HUES6 (cell line): Measurements from ENCODE around the gene PALB2.

ENCODE experiments used
- H3K27ac ChIP-seq: 2 replicates; pipeline ENCODE4 v1.7.0; 2013; ENCODE audit warnings: low read depth, mild to moderate bottlenecking, low read length, inconsistent platforms
- H3K27me3 ChIP-seq: 2 replicates; pipeline ENCODE4 v1.6.1; 2013; ENCODE audit warnings: low read length; ENCODE audit not compliant: control insufficient read depth, insufficient read depth
- H3K36me3 ChIP-seq: 2 replicates; pipeline ENCODE4 v1.6.1; 2013; ENCODE audit warnings: low read length; ENCODE audit not compliant: control insufficient read depth, insufficient read depth
- H3K4me1 ChIP-seq: 2 replicates; pipeline ENCODE4 v1.6.1; 2013; ENCODE audit warnings: low read length; ENCODE audit not compliant: control insufficient read depth, insufficient read depth
- H3K4me3 ChIP-seq: 2 replicates; pipeline ENCODE4 v1.5.1; 2013; ENCODE audit warnings: low read depth, low read length
- H3K9ac ChIP-seq: one replicate; pipeline ENCODE4 v1.6.1; 2013; ENCODE audit warnings: mild to moderate bottlenecking, low read length
- H3K9me3 ChIP-seq: 2 replicates; pipeline ENCODE4 v1.6.1; 2013; ENCODE audit warnings: low read depth, low read length; ENCODE audit not compliant: control insufficient read depth, insufficient read depth

Gene PALB2

DNA sequence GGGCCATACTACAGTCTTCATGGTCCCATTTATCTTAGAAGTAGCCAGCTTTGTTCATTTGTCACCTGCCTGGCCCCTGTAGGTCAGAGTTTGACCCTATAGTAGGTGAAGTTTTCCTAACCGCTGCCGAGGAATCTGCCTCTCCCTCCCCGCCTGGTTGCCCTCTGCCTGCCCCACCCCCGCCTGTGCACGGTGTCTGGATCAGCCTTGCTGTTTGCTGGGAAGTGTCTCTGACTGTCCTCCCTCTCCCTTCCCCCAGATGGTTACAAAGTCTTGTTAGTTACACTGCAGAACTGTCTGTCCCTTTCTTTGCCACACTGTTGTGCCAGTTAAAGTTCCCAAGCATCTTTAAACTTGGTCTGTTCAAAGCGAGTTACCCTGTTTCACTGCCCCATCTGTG lies 77.9 kb downstream of the PALB2 start:
- H3K27ac ChIP-seq = no peak overlapping the region

DNA sequence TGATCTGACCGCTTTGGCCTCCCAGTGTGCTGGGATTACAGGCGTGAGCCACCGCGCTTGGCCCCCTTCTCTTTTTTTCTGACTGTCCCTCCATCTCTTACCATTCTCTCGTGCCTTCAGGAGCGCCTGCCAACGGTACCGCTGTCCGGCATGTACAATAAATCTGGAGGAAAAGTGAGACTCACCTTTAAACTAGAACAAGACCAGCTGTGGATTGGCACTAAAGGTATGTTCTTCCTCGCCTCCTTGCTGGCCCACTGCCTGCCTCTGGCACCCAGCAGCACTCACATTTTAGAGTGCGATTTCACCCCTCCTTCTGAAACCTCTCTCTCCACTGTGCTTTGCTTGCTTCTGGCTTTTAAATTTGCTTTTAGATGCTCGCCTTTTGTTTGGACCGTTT lies 78.6 kb downstream of the PALB2 start:
- no peak overlapping the region for H3K27ac ChIP-seq
- H3K9me3 ChIP-seq = no peaks in the 10 kb centered on the region
- H3K4me1 ChIP-seq = no peaks in the 10 kb centered on the region
- no peak overlapping the region for H3K4me3 ChIP-seq
- H3K36me3 ChIP-seq = peaks cover 85% of the 10 kb centered on the region
- H3K27me3 ChIP-seq = no peaks in the 10 kb centered on the region
- no peak overlapping the region for H3K9ac ChIP-seq

More for the DNA sequence above, 77.9 kb downstream of the PALB2 start:
- H3K4me3 ChIP-seq = no peak overlapping the region
- H3K9me3 ChIP-seq = no peaks in the 10 kb centered on the region
- no peak overlapping the region for H3K9ac ChIP-seq
- H3K36me3 ChIP-seq = peaks cover 91% of the 10 kb centered on the region
- no peaks in the 10 kb centered on the region for H3K27me3 ChIP-seq
- no peaks in the 10 kb centered on the region for H3K4me1 ChIP-seq

DNA sequence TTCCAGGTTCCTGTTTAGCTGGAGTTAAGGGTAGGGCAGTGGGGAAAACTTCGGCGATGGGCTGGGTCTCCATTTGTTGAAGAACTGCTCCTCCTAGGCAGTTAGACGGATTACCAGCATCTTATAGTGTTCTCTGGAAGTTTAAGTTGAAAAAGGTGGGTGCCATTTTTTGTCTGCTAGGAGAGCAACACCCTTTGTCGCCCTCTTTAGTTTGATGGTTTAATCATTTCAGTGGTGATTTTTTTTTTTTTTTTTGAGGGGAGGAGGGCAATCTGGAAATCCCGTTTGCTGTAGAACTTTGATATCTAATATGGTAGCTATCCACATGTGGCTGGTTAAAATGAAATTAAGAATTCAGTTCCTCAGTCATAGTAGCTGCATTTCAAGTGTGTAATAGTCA lies 79.5 kb downstream of the PALB2 start:
- H3K36me3 ChIP-seq = peaks cover 76% of the 10 kb centered on the region
- H3K9ac ChIP-seq = no peak overlapping the region
- H3K4me3 ChIP-seq = no peak overlapping the region
- no peaks in the 10 kb centered on the region for H3K27me3 ChIP-seq
- no peaks in the 10 kb centered on the region for H3K4me1 ChIP-seq
- H3K9me3 ChIP-seq = no peaks in the 10 kb centered on the region
- H3K27ac ChIP-seq = no peak overlapping the region

DNA sequence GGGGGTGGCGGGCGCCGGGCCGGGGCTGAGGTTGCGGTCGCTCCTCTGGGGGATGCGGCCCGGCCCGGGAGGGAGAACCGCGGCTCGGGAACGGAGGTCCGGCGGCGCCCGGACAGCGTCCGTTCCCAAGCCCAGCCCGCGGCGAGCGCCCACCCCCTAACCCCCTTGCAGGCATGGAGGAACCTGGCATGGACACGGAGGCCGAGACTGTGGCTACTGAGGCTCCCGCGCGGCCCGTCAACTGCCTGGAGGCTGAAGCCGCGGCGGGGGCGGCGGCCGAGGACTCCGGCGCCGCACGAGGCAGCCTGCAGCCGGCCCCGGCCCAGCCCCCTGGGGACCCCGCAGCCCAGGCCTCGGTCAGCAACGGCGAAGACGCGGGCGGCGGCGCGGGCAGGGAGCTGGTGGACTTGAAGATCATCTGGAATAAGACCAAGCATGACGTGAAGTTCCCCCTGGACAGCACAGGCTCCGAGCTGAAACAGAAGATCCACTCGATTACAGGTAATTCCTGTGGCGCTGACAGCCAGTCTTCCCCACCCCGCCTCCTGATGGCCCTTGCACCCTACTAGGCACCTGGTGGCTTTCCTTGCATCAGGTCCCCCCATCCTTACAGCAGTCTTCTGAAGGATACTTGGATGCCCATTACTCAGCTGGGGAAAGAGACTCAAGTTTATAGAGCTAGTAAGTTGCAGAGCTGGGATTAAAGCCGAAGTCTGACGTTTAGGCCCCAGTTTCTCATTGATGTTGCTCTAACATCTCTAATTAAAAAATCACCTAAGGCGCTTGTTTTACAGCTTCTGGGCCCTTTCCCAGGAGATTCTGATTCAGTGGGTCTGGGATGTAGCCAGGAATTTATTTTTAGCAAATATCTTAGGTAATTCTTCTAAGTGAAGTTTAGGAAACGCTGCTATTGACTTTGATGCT lies 83.1 kb downstream of the PALB2 start:
- no peaks in the 10 kb centered on the region for H3K9me3 ChIP-seq
- H3K36me3 ChIP-seq = peaks cover 57% of the 10 kb centered on the region
- H3K4me1 ChIP-seq = no peaks in the 10 kb centered on the region
- H3K4me3 ChIP-seq = peak overlapping the region; percentile 93
- H3K27ac ChIP-seq = peak overlapping the region; percentile 98
- no peaks in the 10 kb centered on the region for H3K27me3 ChIP-seq
- peak overlapping the region; percentile 99 for H3K9ac ChIP-seq

DNA sequence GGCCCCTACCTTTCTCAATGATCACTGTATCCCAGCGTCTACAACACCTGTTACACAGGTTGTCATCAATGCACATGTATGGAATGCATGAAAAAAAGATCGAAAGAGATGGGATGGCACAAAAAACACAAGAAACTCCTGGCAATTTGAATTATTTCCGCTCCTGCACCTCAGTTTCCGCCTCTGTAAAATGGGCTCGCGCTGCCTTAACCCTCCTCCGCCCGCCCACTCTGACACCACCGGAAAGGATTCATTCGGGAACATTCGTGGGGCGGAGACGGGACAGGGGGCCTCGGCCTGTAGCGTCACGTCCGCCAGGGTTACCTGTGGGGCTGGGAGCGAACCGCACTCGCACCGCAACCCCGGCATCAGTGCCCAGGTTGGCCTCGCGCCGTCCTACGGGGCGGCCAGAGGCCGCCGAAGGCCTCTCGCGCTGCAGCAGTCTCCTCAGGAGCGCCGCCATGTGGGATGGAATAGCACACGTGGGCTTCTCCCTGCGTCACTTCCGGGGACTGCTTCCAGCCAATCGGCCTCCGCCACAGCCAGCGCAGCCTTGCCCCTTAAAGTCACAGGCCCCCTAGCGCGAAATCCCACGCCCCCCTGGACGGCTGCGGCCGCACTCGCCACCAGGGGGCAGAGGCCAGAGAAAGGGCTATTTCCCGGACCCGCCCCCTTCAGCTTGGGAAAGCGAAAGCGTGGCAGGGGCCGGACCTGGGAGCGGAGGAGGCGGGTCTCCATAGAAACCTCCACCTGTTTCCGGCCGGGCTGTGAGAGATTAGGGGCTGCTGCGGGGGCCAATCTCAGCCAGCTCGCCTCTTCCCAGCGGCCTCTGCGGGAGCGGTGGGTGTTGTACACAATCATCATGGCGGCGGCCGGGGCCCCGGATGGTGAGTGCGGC lies 84.0 kb downstream of the PALB2 start, which contains the start of the genes EARS2 and UBFD1:
Gene EARS2 (minus strand): TSS at position 470 of the 898 bp plus-strand sequence. CDS start 7 bp downstream, at position 463.
Gene UBFD1 (plus strand): TSS at position 847 of the 898 bp plus-strand sequence. CDS start 16 bp downstream, at position 863.
- H3K9ac ChIP-seq = peak within 1 kb of the TSS; percentile 99
- peak within 1 kb of the TSS; percentile 98 for H3K27ac ChIP-seq
- peaks cover 57% of the 10 kb centered on the region for H3K36me3 ChIP-seq
- no peaks in the 10 kb centered on the region for H3K4me1 ChIP-seq
- H3K4me3 ChIP-seq = peak within 1 kb of the TSS; percentile 93
- H3K9me3 ChIP-seq = no peaks in the 10 kb centered on the region
- H3K27me3 ChIP-seq = no peaks in the 10 kb centered on the region

DNA sequence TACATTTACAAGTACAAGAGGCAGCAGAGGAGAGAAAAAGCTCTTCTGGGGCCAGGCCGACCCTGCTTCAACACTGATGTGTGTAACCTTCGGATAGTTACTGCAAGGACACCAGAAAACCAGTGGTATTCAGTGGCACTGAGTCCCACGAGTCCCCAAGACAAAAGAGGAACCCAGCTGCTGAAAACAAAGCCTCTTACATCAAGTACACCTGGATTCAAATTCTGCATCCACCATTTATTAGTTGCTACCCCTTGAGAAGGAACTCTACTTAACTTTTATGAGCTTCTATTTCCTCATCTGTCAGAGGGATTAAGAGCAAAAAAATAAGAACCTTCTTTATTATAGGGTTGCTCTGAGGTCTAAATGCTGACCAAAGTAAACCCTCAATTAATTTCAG lies 86.6 kb downstream of the PALB2 start:
- Histone ChIP-seq H3K27ac (no peak overlapping the region), H3K36me3 (peaks cover 54% of the 10 kb centered on the region), H3K9me3 (no peaks in the 10 kb centered on the region), H3K27me3 (no peaks in the 10 kb centered on the region), H3K9ac (no peak overlapping the region), H3K4me1 (no peaks in the 10 kb centered on the region), H3K4me3 (no peak overlapping the region)
